ENCODE data around the gene SLC38A8.
A peak's percentile ranks its signal among the peaks of the same experiment; 100 is the strongest.

Gene SLC38A8

GRCh38 chr16:84080378-84080777 is 37.8 kb upstream of the SLC38A8 start:
- no peak for TF ChIP-seq CTCF (conservative IDR thresholded peaks at IDR 0.05)
- H3K27ac ChIP-seq: peak overlapping the region; percentile 48; the same call in 1 of the 2 replicates

- TF ChIP-seq CTCF (conservative IDR thresholded peaks at IDR 0.05): no peak
- H3K27ac ChIP-seq: peak overlapping the region; percentile 48
Measured at GRCh38 chr16:84079664-84080063, 37.1 kb upstream of the SLC38A8 start.

- no peak overlapping the region for H3K27ac ChIP-seq
- no peak for TF ChIP-seq CTCF (conservative IDR thresholded peaks at IDR 0.05)
Measured at GRCh38 chr16:84075376-84075775, 32.8 kb upstream of the SLC38A8 start.

- TF ChIP-seq CTCF (conservative IDR thresholded peaks at IDR 0.05): no peak
- no peak overlapping the region for H3K27ac ChIP-seq
Measured at GRCh38 chr16:84074721-84075120, 32.1 kb upstream of the SLC38A8 start.

GRCh38 chr16:84072014-84072413 is 29.4 kb upstream of the SLC38A8 start:
- no peak for TF ChIP-seq CTCF (conservative IDR thresholded peaks at IDR 0.05)
- H3K27ac ChIP-seq: no peak overlapping the region

GRCh38 chr16:84071121-84071520 is 28.5 kb upstream of the SLC38A8 start:
- TF ChIP-seq CTCF (conservative IDR thresholded peaks at IDR 0.05): no peak
- H3K27ac ChIP-seq: no peak overlapping the region

- no peak overlapping the region for H3K27ac ChIP-seq
- no peak for TF ChIP-seq CTCF (conservative IDR thresholded peaks at IDR 0.05)
Measured at GRCh38 chr16:84069540-84069939, 26.9 kb upstream of the SLC38A8 start.
